H1 (cell line): ENCODE measurements around the gene NDUFS4. TPM values are rescaled to one million over a fixed set of nuclear protein-coding genes. Genes with fewer than 3 reads are reported as not detected.

ENCODE experiments used
- CTCF ChIA-PET: fragments of 300-600 bp; sonication (Branson Sonifier 250); formaldehyde crosslinking; loops from one replicate; lab custom pipeline; 2021; ENCODE audit not compliant: partially characterized antibody; lab: Charles Lee
- POLR2A ChIA-PET: fragments of 300-600 bp; sonication (Branson Sonifier 250); formaldehyde crosslinking; loops from one replicate; lab custom pipeline; 2021; ENCODE audit warnings: inconsistent platforms; ENCODE audit not compliant: partially characterized antibody; lab: Charles Lee
- DNase-seq, 2 experiments: peaks; one replicate each; pipeline versions ENCODE4 v3.0.0 to v3.0.0-alpha.2; 2010 to 2022; ENCODE audit warnings: low spot score in 2 of 2, low read depth in 1 of 2, mixed read lengths in 1 of 2
- FAIRE-seq: peaks from 2 replicates; lab custom pipeline; 2011; peaks lifted over from hg19 to GRCh38; lab: Jason Lieb, UNC
- H2AFZ ChIP-seq: 2 replicates; pipeline ENCODE4 v1.8.1; 2012; ENCODE audit warnings: low read length, inconsistent platforms
- H2AK5ac ChIP-seq: 2 replicates; pipeline ENCODE4 v1.6.1; 2013; ENCODE audit warnings: low read depth, low read length
- H2BK120ac ChIP-seq: replicated peaks from 2 replicates; pipeline ENCODE3; 2013; ENCODE audit warnings: low read depth, low read length, inconsistent platforms
- H2BK12ac ChIP-seq: 2 replicates; pipeline ENCODE4 v1.6.1; 2013; ENCODE audit warnings: low read depth, low read length
- H2BK15ac ChIP-seq: 2 replicates; pipeline ENCODE4 v1.6.1; 2013; ENCODE audit warnings: low read length
- H2BK20ac ChIP-seq: 2 replicates; pipeline ENCODE4 v1.6.1; 2013; ENCODE audit warnings: low read length
- H2BK5ac ChIP-seq: 2 replicates; pipeline ENCODE4 v1.6.1; 2013; ENCODE audit warnings: low read depth, low read length
- H3K14ac ChIP-seq: 2 replicates; pipeline ENCODE4 v1.6.1; 2013; ENCODE audit warnings: inconsistent platforms; ENCODE audit not compliant: insufficient read length
- H3K18ac ChIP-seq: 2 replicates; pipeline ENCODE4 v1.6.1; 2013; ENCODE audit warnings: low read length; ENCODE audit errors: extremely low read depth
- H3K23ac ChIP-seq: 2 replicates; pipeline ENCODE4 v1.6.1; 2013; ENCODE audit warnings: inconsistent platforms; ENCODE audit not compliant: insufficient read length
- H3K23me2 ChIP-seq: 2 replicates; pipeline ENCODE4 v1.6.1; 2013; ENCODE audit warnings: low read depth, low read length
- H3K27ac ChIP-seq: 2 replicates; pipeline ENCODE4 v1.6.1; 2011; ENCODE audit warnings: low read depth, low read length, inconsistent platforms
- H3K27me3 ChIP-seq, 4 experiments: replicated peaks in 1 of 4; 1 replicate in 1 of 4; 2 replicates in 3 of 4; pipeline versions ENCODE4 v1.6.1 to v1.8.1; 2011 to 2013; ENCODE audit warnings: low read length in 3 of 4, mild to moderate bottlenecking in 3 of 4, inconsistent platforms in 2 of 4, mixed read lengths in 2 of 4, moderate library complexity in 1 of 4; ENCODE audit not compliant: control insufficient read depth in 3 of 4, insufficient read depth in 3 of 4; ENCODE audit errors: extremely low read depth in 1 of 4
- H3K36me3 ChIP-seq, 4 experiments: 2 replicates each; pipeline versions ENCODE4 v1.6.1 to v1.8.1; 2011 to 2013; ENCODE audit warnings: mild to moderate bottlenecking in 4 of 4, low read length in 3 of 4, moderate library complexity in 2 of 4, control low read depth in 1 of 4, inconsistent platforms in 1 of 4; ENCODE audit not compliant: insufficient read depth in 4 of 4, control insufficient read depth in 2 of 4
- H3K4ac ChIP-seq: replicated peaks from 2 replicates; pipeline ENCODE3; 2013; ENCODE audit warnings: low read length, low read depth, mixed read lengths, inconsistent platforms; ENCODE audit not compliant: insufficient read length
- H3K4me1 ChIP-seq, 4 experiments: replicated peaks in 1 of 4; 1 replicate in 1 of 4; 2 replicates in 3 of 4; pipeline versions ENCODE4 v1.6.1 to v1.8.1; 2011 to 2013; ENCODE audit warnings: low read length in 3 of 4, inconsistent platforms in 2 of 4, mixed read lengths in 1 of 4; ENCODE audit not compliant: insufficient read depth in 4 of 4, control insufficient read depth in 3 of 4
- H3K4me2 ChIP-seq, 2 experiments: 2 replicates each; pipeline versions ENCODE4 v1.6.1 to v1.8.1; 2011 to 2013; ENCODE audit warnings: low read depth in 2 of 2, low read length in 2 of 2, control low read depth in 1 of 2, inconsistent platforms in 1 of 2, mild to moderate bottlenecking in 1 of 2; ENCODE audit not compliant: insufficient read depth in 1 of 2
- H3K4me3 ChIP-seq, 4 experiments: fragments of 200-600, 300-600 bp in 1 of 4; sonication (generic), shearing (Covaris generic), sonication (Bioruptor Twin) in 1 of 4; 2 replicates each; pipeline versions ENCODE4 v1.5.1 to v1.8.1; 2011 to 2016; ENCODE audit warnings: low read length in 4 of 4, low read depth in 3 of 4, control low read depth in 2 of 4, inconsistent platforms in 2 of 4, mild to moderate bottlenecking in 2 of 4, mixed read lengths in 1 of 4, moderate library complexity in 1 of 4; ENCODE audit not compliant: insufficient read depth in 2 of 4; ENCODE audit errors: extremely low read depth in 1 of 4
- H3K56ac ChIP-seq: replicated peaks from 2 replicates; pipeline ENCODE3; 2013; ENCODE audit warnings: low read depth, mild to moderate bottlenecking, mixed read lengths, low read length, inconsistent platforms; ENCODE audit not compliant: insufficient read length
- H3K79me1 ChIP-seq: 2 replicates; pipeline ENCODE4 v1.6.1; 2013; ENCODE audit warnings: low read depth, low read length, control low read depth
- H3K79me2 ChIP-seq, 2 experiments: 2 replicates each; pipeline versions ENCODE4 v1.6.1 to v1.8.1; 2012 to 2013; ENCODE audit warnings: low read length in 2 of 2, mild to moderate bottlenecking in 2 of 2, inconsistent platforms in 1 of 2; ENCODE audit not compliant: insufficient read depth in 2 of 2, control insufficient read depth in 1 of 2
- H3K9ac ChIP-seq, 4 experiments: replicated peaks in 1 of 4; 1 replicate in 1 of 4; 2 replicates in 3 of 4; pipeline versions ENCODE4 v1.6.1 to v1.8.1; 2011 to 2013; ENCODE audit warnings: low read depth in 3 of 4, low read length in 3 of 4, control low read depth in 2 of 4, mild to moderate bottlenecking in 2 of 4, moderate library complexity in 2 of 4, inconsistent platforms in 1 of 4; ENCODE audit errors: extremely low read depth in 1 of 4
- H3K9me3 ChIP-seq, 2 experiments: 2 replicates each; pipeline versions ENCODE4 v1.6.1 to v1.8.1; 2012 to 2013; ENCODE audit warnings: mild to moderate bottlenecking in 2 of 2, moderate library complexity in 2 of 2, control low read depth in 1 of 2, inconsistent platforms in 1 of 2, low read depth in 1 of 2, low read length in 1 of 2, mixed read lengths in 1 of 2; ENCODE audit not compliant: insufficient read depth in 2 of 2
- H4K20me1 ChIP-seq, 2 experiments: replicated peaks in 1 of 2; 2 replicates each; pipeline versions ENCODE3 to v1.8.1; 2011 to 2013; ENCODE audit warnings: inconsistent platforms in 2 of 2, low read length in 2 of 2, mild to moderate bottlenecking in 1 of 2; ENCODE audit not compliant: insufficient read depth in 2 of 2, control insufficient read depth in 1 of 2
- H4K5ac ChIP-seq: 2 replicates; pipeline ENCODE4 v1.6.1; 2013; ENCODE audit warnings: low read length, low read depth, mixed read lengths, inconsistent platforms; ENCODE audit not compliant: insufficient read length
- H4K8ac ChIP-seq: 2 replicates; pipeline ENCODE4 v1.8.0; 2013; ENCODE audit warnings: mild to moderate bottlenecking, moderate library complexity, low read length, inconsistent platforms; ENCODE audit not compliant: insufficient read depth; ENCODE audit errors: extremely low read depth
- H4K91ac ChIP-seq: replicated peaks from 2 replicates; pipeline ENCODE3; 2013; ENCODE audit warnings: low read length, mixed read lengths, inconsistent platforms; ENCODE audit not compliant: insufficient read length
- TEAD4 ChIP-seq: IDR thresholded peaks from 2 replicates; pipeline ENCODE4 v1.6.1; 2012; ENCODE audit warnings: low read depth, low read length, inconsistent platforms, mixed read lengths
- WGBS, 2 experiments: shearing (Covaris generic) in 1 of 2; methylation state at CpG; one replicate each; pipeline versions ENCODE4 v1.1.6 to v1.1.7; 2013 to 2015; ENCODE audit warnings: low lambda C conversion rate in 2 of 2, mixed read lengths in 2 of 2, inconsistent platforms in 1 of 2, low coverage in 1 of 2, missing lambda C conversion rate in 1 of 2; ENCODE audit not compliant: insufficient replicate concordance in 2 of 2, insufficient coverage in 1 of 2, insufficient read length in 1 of 2; ENCODE audit errors: extremely low coverage in 1 of 2, missing lambda C conversion rate in 1 of 2; 5-methylcytosine and 5-hydroxymethylcytosine counted together
- polyA plus RNA-seq, 7 experiments: library from polyadenylated mRNA; depleted of rRNA in 3 of 7; stranded (reverse) in 5 of 7; unstranded in 2 of 7; fragments of >200 nt in 5 of 7; fragments of 200-250 nt in 2 of 7; gene quantifications; 1 replicate in 5 of 7; 2 replicates in 1 of 7; 4 replicates in 1 of 7; pipeline versions ENCODE4 v1.2.1 to v1.2.3, GENCODE V29; 2011 to 2013; ENCODE audit warnings: missing spikeins in 2 of 7, mixed read lengths in 2 of 7
- total RNA-seq: library from RNA; stranded (reverse); fragmentation: NEBNext Ultra II Directional; extraction: Animal tissue kit (Norgen Biotek cat#: 25700); gene quantifications from 2 replicates; pipeline ENCODE4 v1.2.1, GENCODE V29; 2021

The NDUFS4 gene
- total and polyA plus RNA-seq, 2 of the 8 experiments (the other 6 are each of a cell fraction or from before 2014, with no cell fraction given), result 74.6 to 75.9 TPM

DNA sequence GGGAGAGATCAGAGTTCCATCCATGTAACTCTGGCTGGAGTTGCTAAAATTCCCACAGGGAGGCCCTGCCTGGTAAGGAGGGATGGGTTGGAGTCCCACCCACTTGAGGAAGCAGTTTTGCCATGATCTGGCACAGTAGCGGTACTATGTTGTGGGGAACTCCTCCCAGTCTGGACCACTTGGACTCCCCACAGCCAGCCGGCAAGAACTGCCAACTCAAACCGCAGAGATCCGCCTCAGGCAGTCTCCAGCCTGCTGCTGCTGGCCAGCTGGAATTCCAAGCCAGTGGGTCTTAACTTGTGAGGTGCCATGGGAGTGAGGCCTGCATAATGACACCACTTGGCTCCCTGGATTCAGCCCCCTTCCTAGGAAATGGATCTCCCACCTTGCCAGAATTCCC is 151.9 kb downstream of the NDUFS4 start:
- no peaks in the 10 kb centered on the region for H3K79me2 ChIP-seq
- H4K91ac ChIP-seq, result no peak overlapping the region
- H2AFZ ChIP-seq, result no peak overlapping the region
- H2BK120ac ChIP-seq, result no peak overlapping the region
- no peak overlapping the region for H3K23ac ChIP-seq
- 93% methylated on average over 4 of the region's 4 CpGs; no CpG with 5 or more reads in 1 of the 2 experiments for WGBS, 2 experiments
- H2AK5ac ChIP-seq, result no peak overlapping the region
- H3K18ac ChIP-seq, result no peak overlapping the region
- H3K27ac ChIP-seq, result no peak overlapping the region
- H4K5ac ChIP-seq, result no peak overlapping the region
- no peaks in the 10 kb centered on the region for H3K36me3 ChIP-seq
- no peak overlapping the region for H4K8ac ChIP-seq
- no peak overlapping the region for H3K4me3 ChIP-seq
- no peak overlapping the region for H2BK20ac ChIP-seq
- peaks cover 0 to 3% of the 10 kb centered on the region in 2 experiments; a peak in 1 of 4 replicates for H3K9me3 ChIP-seq
- H3K4ac ChIP-seq, result no peak overlapping the region
- no peak overlapping the region for H2BK12ac ChIP-seq
- H3K4me2 ChIP-seq, result no peak overlapping the region
- ChIA-PET CTCF (no interaction called here), POLR2A (no interaction called here)
- no peak overlapping the region for H2BK5ac ChIP-seq
- TF ChIP-seq TEAD4, result no peak
- no peaks in the 10 kb centered on the region for H3K79me1 ChIP-seq
- no peaks in the 10 kb centered on the region for H3K23me2 ChIP-seq
- no peak overlapping the region for H2BK15ac ChIP-seq
- FAIRE-seq, result no peak
- H3K56ac ChIP-seq, result no peak overlapping the region
- H4K20me1 ChIP-seq, result no peaks in the 10 kb centered on the region
- H3K4me1 ChIP-seq, result no peaks in the 10 kb centered on the region
- H3K9ac ChIP-seq, result no peak overlapping the region
- no peak for DNase-seq
- no peaks in the 10 kb centered on the region for H3K27me3 ChIP-seq
- H3K14ac ChIP-seq, result no peak overlapping the region
